GM21447 (cell line): ENCODE results near the gene ABHD13.

Experiments used
- ATAC-seq: cut with Tn5 transposase; IDR thresholded peaks from one replicate; pipeline ENCODE4 v1.9.1; 2021; ENCODE audit not compliant: unreplicated experiment

ABHD13 gene

GRCh38 chr13:108281901-108282300 lies 63.7 kb downstream of the ABHD13 start:
- ATAC-seq: no peak

- no peak for ATAC-seq
These were observed 64.9 kb downstream of the ABHD13 start for GRCh38 chr13:108283110-108283509.
